Subcutaneous adipose tissue (tissue), 4 donors: Measurements from ENCODE around the gene SYT9. TPM values are rescaled to one million over a fixed set of nuclear protein-coding genes. Genes with fewer than 3 reads are reported as not detected.

Experiments
- CTCF ChIP-seq: fragments of 450-650 bp; IDR thresholded peaks from one replicate; pipeline ENCODE4 v1.5.1; 2016; ENCODE audit warnings: low read depth, mild to moderate bottlenecking, control low read depth, antibody characterized with exemption, moderate library complexity
- total RNA-seq, 4 donors: library from RNA; depleted of rRNA; stranded (reverse); fragments of >200 nt; gene quantifications; one replicate each; pipeline ENCODE4 v1.1.0, GENCODE V29; 2016

The SYT9 gene
- total RNA-seq, 4 donors from 2014 or later: not detected

GRCh38 chr11:7500251-7500650, 248.5 kb downstream of the SYT9 start:
- TF ChIP-seq CTCF: no peak

GRCh38 chr11:7501251-7501650, 249.5 kb downstream of the SYT9 start:
- TF ChIP-seq CTCF: no peak

- no peak for TF ChIP-seq CTCF
Observed at GRCh38 chr11:7501894-7502293, 250.2 kb downstream of the SYT9 start.

GRCh38 chr11:7506243-7506642, 254.5 kb downstream of the SYT9 start:
- no peak for TF ChIP-seq CTCF

- TF ChIP-seq CTCF: no peak
Observed at GRCh38 chr11:7508087-7508486, 256.4 kb downstream of the SYT9 start.

GRCh38 chr11:7509966-7510365, 258.3 kb downstream of the SYT9 start:
- no peak for TF ChIP-seq CTCF

GRCh38 chr11:7511401-7511800, 259.7 kb downstream of the SYT9 start:
- no peak for TF ChIP-seq CTCF
